HUES48 (cell line): Measurements from ENCODE around the gene AGBL4.
A peak's percentile ranks its signal among the peaks of the same experiment; 100 is the strongest.
"Not testable (repeated sequence)": the region's sequence is repeated elsewhere in the genome, so short reads cannot be mapped to it uniquely, and the experiment has no call there.

ENCODE experiments used
- H3K27ac ChIP-seq: one replicate; pipeline ENCODE4 v1.7.0; 2013; ENCODE audit warnings: low read depth, low read length, inconsistent platforms
- H3K27me3 ChIP-seq: 2 replicates; pipeline ENCODE4 v1.6.1; 2013; ENCODE audit warnings: mild to moderate bottlenecking, low read length; ENCODE audit not compliant: control insufficient read depth, insufficient read depth
- H3K36me3 ChIP-seq: 2 replicates; pipeline ENCODE4 v1.6.1; 2013; ENCODE audit warnings: low read length; ENCODE audit not compliant: control insufficient read depth, insufficient read depth
- H3K4me1 ChIP-seq: 2 replicates; pipeline ENCODE4 v1.6.1; 2013; ENCODE audit warnings: mild to moderate bottlenecking, low read length; ENCODE audit not compliant: control insufficient read depth, insufficient read depth
- H3K4me3 ChIP-seq: 2 replicates; pipeline ENCODE4 v1.5.1; 2013; ENCODE audit warnings: mild to moderate bottlenecking, low read depth, low read length
- H3K9ac ChIP-seq: 2 replicates; pipeline ENCODE4 v1.6.1; 2013; ENCODE audit warnings: mild to moderate bottlenecking, low read depth, low read length, moderate library complexity
- H3K9me3 ChIP-seq: 2 replicates; pipeline ENCODE4 v1.6.1; 2013; ENCODE audit warnings: low read length; ENCODE audit not compliant: control insufficient read depth, insufficient read depth

AGBL4 gene

GRCh38 chr1:49351768-49352167, 672.0 kb downstream of the AGBL4 start:
- Histone ChIP-seq H3K9me3 (no peaks in the 10 kb centered on the region), H3K27me3 (peaks cover 32% of the 10 kb centered on the region), H3K4me1 (peaks cover 7% of the 10 kb centered on the region), H3K36me3 (no peaks in the 10 kb centered on the region), H3K9ac (no peak overlapping the region), H3K27ac (no peak overlapping the region), H3K4me3 (no peak overlapping the region)

- H3K9ac ChIP-seq, result no peak overlapping the region
- no peaks in the 10 kb centered on the region for H3K36me3 ChIP-seq
- peaks cover 7% of the 10 kb centered on the region; the same call in 1 of the 2 replicates for H3K9me3 ChIP-seq
- no peak overlapping the region for H3K4me3 ChIP-seq
- H3K4me1 ChIP-seq, result no peaks in the 10 kb centered on the region
- no peaks in the 10 kb centered on the region for H3K27me3 ChIP-seq
- H3K27ac ChIP-seq, result peak overlapping the region; percentile 28
These were observed 676.9 kb downstream of the AGBL4 start for GRCh38 chr1:49346767-49347349.

GRCh38 chr1:49340576-49340975, 683.2 kb downstream of the AGBL4 start:
- Histone ChIP-seq H3K36me3 (no peaks in the 10 kb centered on the region), H3K27me3 (no peaks in the 10 kb centered on the region), H3K9me3 (peaks cover 7% of the 10 kb centered on the region; the same call in 1 of the 2 replicates), H3K27ac (no peak overlapping the region), H3K4me3 (no peak overlapping the region), H3K4me1 (no peaks in the 10 kb centered on the region), H3K9ac (no peak overlapping the region)

DNA sequence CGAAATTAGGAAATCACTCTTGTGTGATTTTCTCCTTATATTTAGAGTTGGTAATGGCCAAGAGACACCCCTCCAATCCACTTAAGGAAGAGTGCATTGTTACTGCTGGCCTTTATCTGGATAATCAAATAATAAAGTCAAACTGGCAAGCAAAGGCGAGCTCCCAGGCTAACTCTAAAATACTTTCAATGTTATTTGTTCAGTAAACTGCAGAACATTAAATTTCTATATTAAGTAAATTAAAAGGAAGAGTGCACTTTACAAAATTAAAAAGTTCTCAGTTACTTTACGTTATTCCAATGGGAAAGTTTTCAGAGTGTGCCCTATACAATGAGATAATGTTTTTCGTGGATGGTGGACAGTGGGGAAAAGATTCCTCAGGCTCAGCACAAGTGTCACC, 684.7 kb downstream of the AGBL4 start:
- Histone ChIP-seq H3K27ac (no peak overlapping the region), H3K9me3 (no peaks in the 10 kb centered on the region), H3K4me3 (no peak overlapping the region), H3K27me3 (no peaks in the 10 kb centered on the region), H3K36me3 (no peaks in the 10 kb centered on the region), H3K9ac (no peak overlapping the region), H3K4me1 (no peaks in the 10 kb centered on the region)

- Histone ChIP-seq H3K9me3 (no peaks in the 10 kb centered on the region), H3K4me3 (no peak overlapping the region), H3K27ac (no peak overlapping the region), H3K27me3 (no peaks in the 10 kb centered on the region), H3K4me1 (no peaks in the 10 kb centered on the region), H3K9ac (no peak overlapping the region), H3K36me3 (no peaks in the 10 kb centered on the region)
These were observed 686.5 kb downstream of the AGBL4 start for GRCh38 chr1:49337251-49337650.

DNA sequence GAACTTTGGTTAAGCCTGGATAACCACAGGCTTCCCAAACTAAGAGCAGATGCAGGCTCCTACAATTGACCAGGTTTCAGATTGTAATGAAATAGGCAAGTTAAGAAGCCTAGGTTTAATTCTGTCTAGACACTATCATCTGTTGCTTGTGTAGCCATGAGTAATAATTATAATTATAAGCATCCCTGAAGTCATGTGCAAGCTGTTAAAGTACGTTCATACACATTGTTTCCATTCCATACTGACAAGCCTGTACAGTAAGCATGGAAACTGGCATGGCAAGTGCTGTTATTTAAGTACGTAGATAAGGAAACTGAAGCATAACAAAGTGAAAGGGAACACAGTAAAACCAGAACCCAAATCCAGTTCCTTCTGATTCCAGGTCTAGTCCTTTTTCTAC, 689.8 kb downstream of the AGBL4 start:
- H3K36me3 ChIP-seq, result no peaks in the 10 kb centered on the region
- no peak overlapping the region for H3K27ac ChIP-seq
- no peaks in the 10 kb centered on the region for H3K4me1 ChIP-seq
- H3K9ac ChIP-seq, result no peak overlapping the region
- H3K27me3 ChIP-seq, result no peaks in the 10 kb centered on the region
- no peaks in the 10 kb centered on the region for H3K9me3 ChIP-seq
- H3K4me3 ChIP-seq, result no peak overlapping the region

DNA sequence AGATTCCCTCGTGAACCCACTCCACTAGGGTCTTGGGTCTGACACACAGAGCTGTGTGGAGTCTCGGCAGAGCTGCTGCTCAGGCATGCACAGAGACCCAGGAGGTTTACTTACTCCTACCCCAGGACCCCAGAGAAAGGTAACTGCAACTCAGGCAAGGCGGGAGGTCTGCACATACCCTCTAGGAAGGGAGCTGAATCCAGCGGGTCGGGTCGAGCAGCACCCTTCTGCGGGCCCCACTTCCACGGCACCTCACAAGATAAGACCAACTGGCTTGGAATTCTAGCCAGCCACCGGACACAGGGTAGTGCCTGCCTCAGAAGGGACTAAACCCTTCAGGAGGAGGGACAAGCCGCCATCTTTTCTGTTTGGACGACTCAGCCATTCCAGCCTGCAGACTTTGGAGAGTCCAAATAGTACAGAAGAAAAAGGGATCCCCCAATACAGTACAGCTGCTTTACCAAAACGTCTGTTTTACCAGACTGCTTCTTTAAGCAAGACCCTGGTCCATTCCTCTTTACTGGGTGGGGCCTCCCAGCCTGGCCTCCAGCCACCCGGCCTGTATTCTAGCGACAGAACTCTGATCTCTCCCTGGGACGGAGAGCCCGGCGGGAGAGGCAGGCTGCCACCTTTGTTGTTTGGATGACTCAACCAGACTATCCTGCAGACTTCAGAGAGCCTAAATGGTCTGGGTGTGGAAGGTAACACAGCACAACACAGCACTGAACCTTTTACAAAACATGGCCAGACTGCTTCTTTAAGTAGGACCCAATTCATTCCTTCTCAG, 692.5 kb downstream of the AGBL4 start:
- no peaks in the 10 kb centered on the region for H3K9me3 ChIP-seq

GRCh38 chr1:49323925-49324540, 699.7 kb downstream of the AGBL4 start:
- Histone ChIP-seq H3K9me3 (no peaks in the 10 kb centered on the region), H3K27me3 (no peaks in the 10 kb centered on the region), H3K36me3 (no peaks in the 10 kb centered on the region), H3K4me1 (no peaks in the 10 kb centered on the region), H3K4me3 (no peak overlapping the region), H3K27ac (no peak overlapping the region), H3K9ac (no peak overlapping the region)

More for the DNA sequence above, 692.5 kb downstream of the AGBL4 start:
- Histone ChIP-seq H3K4me3 (no peak overlapping the region), H3K27ac (no peak overlapping the region), H3K9ac (no peak overlapping the region), H3K4me1 (no peaks in the 10 kb centered on the region), H3K27me3 (no peaks in the 10 kb centered on the region), H3K36me3 (no peaks in the 10 kb centered on the region)

- not testable (repeated sequence) for H3K27ac ChIP-seq, H3K27me3 ChIP-seq, H3K36me3 ChIP-seq, H3K4me1 ChIP-seq, H3K4me3 ChIP-seq, H3K9ac ChIP-seq, H3K9me3 ChIP-seq
These were observed 703.3 kb downstream of the AGBL4 start for GRCh38 chr1:49320493-49320892.

DNA sequence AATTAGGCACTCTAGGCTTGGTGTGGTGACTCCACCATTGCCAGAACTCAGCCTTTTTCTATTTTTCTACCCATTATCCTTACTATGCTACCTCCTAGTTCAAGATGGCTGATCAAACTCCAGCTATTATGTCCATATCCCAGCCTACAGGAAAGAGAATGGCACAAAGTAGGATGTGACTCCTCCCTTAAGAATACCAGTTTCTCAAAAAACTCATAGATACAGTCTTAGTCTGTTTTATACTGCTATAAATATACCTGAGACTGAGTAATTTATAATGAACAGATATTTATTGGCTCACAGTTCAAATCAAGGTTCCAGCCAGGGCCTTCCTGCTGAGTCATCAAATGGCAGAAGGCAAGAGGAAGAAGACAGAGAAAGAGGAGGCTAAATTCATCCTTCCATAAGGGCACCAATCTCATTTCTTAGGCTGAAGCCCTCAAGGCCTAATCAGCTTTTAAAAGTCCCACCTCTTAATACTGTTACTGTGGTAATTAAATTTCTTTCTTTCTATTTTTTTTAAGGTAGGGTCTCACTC, 704.3 kb downstream of the AGBL4 start:
- Histone ChIP-seq H3K27ac (no peak overlapping the region), H3K4me3 (no peak overlapping the region), H3K9ac (no peak overlapping the region), H3K4me1 (no peaks in the 10 kb centered on the region), H3K36me3 (no peaks in the 10 kb centered on the region), H3K27me3 (no peaks in the 10 kb centered on the region), H3K9me3 (no peaks in the 10 kb centered on the region)

DNA sequence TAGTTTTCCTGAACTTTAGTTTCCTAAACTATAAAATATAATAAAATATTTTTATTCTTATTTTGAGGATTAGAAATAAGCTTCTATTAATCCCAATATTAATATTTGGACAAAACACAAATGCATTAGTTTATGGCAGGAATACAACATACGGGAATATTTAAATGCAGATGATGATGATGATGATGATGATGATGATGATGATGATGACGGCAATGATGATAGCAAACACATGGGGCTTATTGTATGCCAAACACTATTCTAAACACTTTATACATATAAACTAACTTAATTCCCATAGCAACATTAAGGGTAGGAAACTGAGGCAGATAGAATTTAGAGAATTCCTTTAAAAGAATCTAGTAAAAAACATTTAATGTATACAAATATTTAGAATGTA, 705.5 kb downstream of the AGBL4 start:
- Histone ChIP-seq H3K9me3 (no peaks in the 10 kb centered on the region), H3K27ac (no peak overlapping the region), H3K4me1 (no peaks in the 10 kb centered on the region), H3K27me3 (no peaks in the 10 kb centered on the region), H3K9ac (no peak overlapping the region), H3K4me3 (no peak overlapping the region), H3K36me3 (no peaks in the 10 kb centered on the region)
